ENCODE measurements around the gene NOX5.

The NOX5 gene

DNA sequence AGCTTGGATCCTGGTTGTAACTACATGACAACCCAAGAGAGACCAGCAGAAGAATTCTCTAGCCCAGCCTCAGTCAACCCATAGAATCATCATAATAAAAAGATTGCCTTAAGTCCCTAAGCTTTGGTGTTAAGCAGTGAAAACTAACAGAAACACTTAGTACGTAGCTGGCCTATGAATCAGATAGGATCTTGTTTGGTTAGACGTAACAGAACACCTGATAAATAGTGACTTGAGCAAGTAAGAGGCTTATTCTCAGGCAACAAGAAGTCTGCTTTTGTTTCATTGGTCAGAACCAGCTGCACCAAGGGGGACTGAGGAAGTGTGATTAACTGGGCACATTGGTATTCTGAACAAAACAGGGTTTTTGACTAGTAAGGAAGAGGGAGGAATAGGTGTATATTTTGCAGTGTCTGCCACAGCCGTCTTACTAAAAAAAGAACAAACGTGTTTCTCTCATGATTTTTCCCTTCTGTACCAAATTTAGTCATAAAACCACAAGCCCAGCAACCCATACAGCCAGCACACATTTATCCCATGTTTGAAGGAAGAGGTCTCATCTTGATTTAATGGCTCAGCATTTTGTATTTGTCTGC, 92.6 kb downstream of the NOX5 start:
- no peak for DNase-seq
